GM19025 (cell line): ENCODE results near the gene GGCX.
A peak's percentile ranks its signal among the peaks of the same experiment; 100 is the strongest.
"Not testable (repeated sequence)": the region's sequence is repeated elsewhere in the genome, so short reads cannot be mapped to it uniquely, and the experiment has no call there.

Experiments used
- ATAC-seq: cut with Tn5 transposase; IDR thresholded peaks from one replicate; pipeline ENCODE4 v1.9.1; 2021; ENCODE audit warnings: mild to moderate bottlenecking, low read depth, moderate library complexity; ENCODE audit not compliant: unreplicated experiment

Gene GGCX

GRCh38 chr2:85595301-85596025 is 34.2 kb upstream of the GGCX start, which contains the start of gene RNF181:
RNF181 (plus strand) TSS chr2:85595745; CDS start chr2:85595764, 19 bp downstream.
- ATAC-seq: peak; percentile 99

GRCh38 chr2:85594715-85595300 is 33.5 kb upstream of the GGCX start:
- ATAC-seq: no peak

DNA sequence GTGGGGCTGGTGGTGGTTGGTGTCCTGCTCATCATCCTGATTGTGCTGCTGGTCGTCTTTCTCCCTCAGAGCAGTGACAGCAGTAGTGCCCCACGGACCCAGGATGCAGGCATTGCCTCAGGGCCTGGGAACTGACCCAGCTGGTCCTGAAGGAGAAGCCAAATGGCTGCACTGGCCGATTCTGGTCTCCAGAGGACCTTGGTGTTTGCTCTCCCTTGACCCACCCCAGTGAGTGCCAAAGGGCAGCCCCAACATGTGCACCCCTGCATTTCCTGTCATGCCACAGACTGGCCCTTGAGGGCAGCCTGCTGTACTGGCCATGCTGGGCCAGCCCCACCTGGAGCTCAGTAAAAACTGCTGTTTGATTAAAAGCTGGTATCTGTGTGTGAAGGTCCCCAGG is 31.7 kb upstream of the GGCX start:
- ATAC-seq: no peak

DNA sequence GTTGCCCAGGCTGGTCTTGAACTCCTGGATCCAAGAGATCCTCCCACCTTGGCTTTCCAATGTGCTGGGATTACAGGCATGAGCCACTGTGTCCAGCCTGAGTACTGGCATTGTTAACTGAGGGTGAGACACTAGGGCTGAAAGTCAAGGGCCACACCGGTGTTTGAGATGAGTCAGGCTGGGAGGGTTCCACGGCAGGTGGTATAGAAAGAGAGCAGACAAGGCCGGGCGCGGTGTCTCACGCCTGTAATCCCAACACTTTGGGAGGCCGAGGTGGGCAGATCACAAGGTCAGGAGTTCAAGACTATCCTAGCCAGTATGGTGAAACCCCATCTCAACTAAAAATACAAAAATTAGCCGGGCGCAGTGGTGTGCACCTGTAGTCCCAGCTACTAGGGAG is 31.0 kb upstream of the GGCX start:
- not testable (repeated sequence) for ATAC-seq

DNA sequence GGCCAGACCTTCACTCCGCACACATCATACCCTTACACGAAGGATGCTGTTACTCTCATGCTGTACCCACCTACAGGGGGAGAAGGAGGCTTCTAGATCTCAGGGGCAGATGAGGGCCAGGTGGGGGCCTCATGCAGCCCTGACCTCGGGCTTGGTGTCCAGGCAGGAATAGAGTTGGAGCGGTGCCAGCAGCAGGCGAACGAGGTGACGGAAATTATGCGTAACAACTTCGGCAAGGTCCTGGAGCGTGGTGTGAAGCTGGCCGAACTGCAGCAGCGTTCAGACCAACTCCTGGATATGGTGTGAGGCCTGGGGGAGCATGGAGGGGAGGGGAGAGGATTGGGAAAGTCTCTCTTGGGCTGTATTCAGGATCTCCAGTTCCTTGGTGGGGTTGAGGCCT is 30.3 kb upstream of the GGCX start:
- ATAC-seq: no peak

DNA sequence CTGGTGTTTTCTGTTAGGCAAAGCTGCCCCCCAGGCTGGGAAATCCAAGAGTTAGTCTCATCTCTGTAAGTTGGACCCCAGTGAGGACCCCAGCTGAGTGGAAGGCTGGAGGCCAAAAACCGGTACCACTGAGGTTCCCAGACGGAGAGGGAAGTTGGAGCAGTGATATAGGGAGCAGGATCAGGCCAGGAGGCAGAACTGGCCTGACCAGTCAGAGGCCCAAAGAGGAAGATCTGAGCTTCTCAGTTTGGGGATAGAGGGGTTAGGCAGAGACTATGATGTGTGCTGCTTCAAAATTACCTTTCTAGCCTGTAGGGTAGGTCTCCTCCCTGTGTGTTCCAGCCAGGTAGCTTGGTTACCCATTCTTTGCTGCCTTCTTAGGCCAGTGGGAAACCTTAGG is 29.7 kb upstream of the GGCX start:
- ATAC-seq: no peak

- no peak for ATAC-seq
These were observed 28.9 kb upstream of the GGCX start for GRCh38 chr2:85589982-85590791.

DNA sequence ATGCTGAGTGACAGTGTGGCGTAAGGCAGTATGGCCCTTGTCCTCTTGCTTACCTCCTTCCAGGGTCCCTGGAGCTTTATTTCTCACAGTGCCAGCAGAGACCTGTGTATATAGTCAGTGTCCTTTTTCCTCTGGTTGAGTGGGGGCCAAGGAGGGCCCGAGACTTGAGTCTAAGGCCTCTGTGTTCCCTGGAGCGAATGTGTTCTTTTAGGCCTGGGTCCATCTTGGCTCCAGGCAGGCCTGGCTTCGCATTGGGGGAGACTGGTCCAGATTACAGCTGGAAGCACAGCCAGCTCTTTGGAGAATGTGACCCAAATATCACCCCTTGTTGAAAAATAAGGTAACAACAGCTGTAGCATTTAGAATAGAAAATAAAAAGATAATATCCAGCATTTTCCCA is 27.9 kb upstream of the GGCX start:
- no peak for ATAC-seq

DNA sequence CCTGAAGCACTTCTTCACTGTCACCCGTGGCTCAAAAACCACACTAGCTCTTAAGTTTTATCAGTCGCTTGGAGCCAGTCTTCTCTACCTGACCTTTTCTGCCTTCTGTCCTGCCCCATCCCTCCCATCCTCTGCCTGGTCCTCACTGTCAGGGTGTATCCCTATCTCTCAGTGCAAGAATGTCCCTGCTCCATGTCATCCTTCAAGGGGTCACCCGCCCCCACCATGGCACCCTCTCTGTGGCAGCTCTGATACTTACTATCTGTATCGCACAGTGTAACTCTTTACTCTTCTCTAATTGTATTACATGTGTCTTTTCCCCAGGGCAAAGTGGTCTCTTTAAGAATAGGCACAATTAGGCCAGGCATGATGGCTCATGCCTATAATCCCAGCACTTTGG is 27.4 kb upstream of the GGCX start:
- no peak for ATAC-seq

- no peak for ATAC-seq
These were observed 26.9 kb upstream of the GGCX start for GRCh38 chr2:85588236-85588635.

DNA sequence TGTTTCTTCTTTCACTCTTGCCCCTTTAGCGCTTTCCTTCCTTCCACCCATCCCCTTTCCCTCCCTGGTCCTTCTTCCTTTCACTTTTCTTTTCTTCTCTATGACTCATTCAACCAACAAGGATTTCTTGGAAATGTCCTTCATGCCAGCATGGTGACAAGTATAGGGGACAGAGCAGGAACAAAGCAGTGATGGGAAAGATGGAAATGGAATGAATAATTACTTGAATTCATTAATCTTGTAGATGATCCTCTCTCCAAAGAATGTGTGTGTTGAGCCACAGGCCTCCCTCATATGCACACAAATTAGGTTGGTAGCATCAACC is 24.4 kb upstream of the GGCX start:
- ATAC-seq: no peak

DNA sequence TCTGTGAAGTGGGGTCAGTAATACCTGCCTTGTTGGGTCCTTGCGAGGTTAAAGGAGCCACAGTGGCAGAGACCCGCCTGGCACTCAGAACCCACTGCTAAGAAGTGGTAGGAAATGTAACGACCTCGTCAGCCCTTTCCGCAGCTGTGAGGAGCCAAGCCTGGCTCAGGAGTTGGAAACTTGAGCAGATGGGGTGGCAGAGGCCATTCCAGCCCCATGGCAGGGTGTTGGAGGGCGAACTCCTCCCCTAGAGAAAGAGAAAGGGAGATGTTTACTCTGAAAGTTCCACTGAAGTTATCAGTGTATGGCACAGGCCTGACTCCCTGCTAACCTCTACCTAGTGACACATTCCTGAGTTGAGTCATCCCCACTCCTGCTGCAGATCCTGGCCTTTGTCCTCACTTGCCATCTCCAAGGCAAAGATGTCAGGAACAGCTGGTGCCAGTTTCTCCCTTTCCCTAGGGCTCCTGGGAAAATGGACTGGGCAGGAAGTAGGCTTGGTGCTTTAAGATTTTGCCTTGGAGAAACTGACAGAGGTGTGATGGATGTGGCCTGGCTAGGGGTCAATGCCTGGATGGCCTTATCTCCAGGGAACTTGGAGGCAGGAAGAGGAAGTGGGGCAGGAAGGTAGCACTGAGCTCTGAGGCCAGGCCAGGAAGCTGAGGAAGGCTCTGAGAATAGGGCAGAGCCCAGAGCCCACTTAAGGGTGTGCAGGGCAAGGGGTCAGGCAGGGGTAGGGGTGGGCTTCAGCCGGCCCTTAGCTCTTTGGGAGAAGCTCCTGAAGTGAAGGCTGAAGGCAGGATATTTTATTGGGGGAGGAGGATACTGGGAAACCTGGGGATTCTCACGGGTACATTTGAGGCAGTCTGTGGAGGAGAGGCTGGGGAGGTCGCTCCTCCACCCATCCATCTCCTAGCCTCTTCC is 23.8 kb upstream of the GGCX start:
- peak; percentile 37 for ATAC-seq

GRCh38 chr2:85584354-85584856 is 23.1 kb upstream of the GGCX start, which contains the start of gene VAMP5:
VAMP5 (plus strand) TSS chr2:85584431; CDS start chr2:85584491, 60 bp downstream.
- peak; percentile 38 for ATAC-seq

DNA sequence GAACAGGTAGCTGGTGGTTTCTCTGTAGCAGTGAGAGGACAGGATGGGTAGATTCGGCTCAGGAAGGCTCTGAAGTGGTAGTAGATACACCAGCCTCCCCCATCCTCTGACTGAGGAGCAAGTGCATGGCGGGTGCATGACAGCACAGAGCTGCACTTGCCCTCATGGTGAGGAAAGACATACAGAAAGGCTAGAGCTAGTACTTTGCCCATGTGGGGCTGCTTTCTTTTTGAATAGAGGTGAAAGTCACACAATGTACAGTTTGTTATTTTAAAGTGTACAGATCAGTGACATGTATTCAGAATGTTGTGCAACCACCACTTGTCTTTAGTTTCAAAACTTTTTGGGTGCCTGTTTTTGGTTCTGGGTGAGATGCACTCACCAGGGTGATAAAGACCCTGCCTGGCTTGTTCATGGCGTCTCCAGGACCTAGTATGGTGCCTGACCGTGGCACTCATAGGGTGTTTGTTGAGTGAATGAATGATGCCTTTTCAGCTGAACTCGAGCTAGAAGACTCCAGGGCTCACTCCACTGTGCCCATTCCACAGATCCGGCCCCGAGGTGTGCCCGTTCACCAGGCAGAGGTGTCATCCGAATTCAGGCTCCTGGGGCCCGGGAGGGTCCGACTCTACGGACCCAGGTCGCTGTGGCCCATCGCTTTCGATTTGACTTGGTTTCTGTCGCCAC is 22.5 kb upstream of the GGCX start:
- ATAC-seq: peak; percentile 54

- no peak for ATAC-seq
These were observed 21.2 kb upstream of the GGCX start for GRCh38 chr2:85582492-85582891.

GRCh38 chr2:85580206-85580605 is 18.9 kb upstream of the GGCX start:
- ATAC-seq: no peak

- ATAC-seq: no peak
These were observed 18.1 kb upstream of the GGCX start for GRCh38 chr2:85579266-85579935.

DNA sequence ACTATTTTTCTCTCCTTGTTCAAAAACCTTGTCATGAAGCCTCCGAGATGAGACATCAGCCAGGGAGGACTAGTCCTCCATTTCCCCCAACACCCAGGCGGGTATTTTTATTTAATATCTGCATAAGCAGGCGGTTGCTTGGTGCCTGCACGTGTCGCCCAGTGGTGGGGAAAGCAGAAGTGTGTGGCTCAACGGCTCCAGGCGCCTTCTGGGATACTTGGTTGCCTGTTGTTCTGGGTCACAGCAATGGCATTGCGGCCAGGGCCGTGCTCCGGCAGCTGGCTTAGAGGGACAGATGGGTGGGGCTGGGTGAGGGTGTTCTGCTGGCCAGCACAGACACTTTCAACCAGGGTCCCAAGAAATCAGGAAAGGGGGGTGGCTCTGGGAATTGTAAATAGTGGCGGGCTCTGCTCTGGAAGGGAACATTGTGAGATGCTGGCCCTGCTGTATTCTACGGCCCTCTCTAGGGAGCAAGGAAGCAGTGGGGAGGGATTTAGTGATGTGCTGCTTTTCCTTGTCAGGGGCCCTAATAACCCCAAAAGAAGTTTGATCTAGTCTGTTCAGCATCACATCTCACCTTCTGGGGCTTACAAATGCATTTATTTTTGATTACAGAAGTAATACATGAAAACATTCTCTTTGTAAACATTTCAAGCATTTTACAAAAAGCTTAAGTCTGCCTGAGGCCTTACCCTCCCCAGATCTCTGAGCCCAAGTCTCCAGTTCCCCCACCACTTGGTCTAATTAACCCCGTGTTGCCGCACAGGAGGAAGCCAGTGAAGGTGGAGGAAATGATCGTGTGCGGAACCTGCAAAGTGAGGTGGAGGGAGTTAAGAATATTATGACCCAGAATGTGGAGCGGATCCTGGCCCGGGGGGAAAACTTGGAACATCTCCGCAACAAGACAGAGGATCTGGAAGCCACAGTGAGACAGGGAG is 17.2 kb upstream of the GGCX start:
- peak; percentile 33 for ATAC-seq
